DMS 273 (cell line): ENCODE data around the gene MEF2D.

Experiments
- DNase-seq: peaks from one replicate; lab custom pipeline; 2025; ENCODE audit not compliant: unreplicated experiment; lab: John Stamatoyannopoulos, UW

The MEF2D gene

DNA sequence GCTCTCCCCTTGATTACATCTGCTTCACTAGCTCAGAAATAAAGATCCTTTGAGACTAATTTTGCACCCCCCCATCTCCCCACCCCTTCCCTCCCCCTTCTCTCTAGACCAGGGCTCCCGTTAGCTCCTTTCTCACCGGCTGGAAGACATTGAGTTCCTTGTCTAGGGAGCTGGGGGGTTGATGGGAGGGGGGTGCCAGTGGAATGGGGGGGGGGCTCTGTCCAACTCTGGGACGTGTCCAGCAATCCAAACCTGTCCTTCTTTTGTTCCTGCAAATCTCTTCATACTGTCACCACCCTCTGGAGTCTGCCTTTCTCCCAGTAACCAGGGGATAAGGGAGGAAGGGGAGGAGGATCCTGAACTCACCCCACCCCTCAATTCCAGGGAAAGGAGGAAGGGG lies 69.7 kb downstream of the MEF2D start:
- DNase-seq: no peak

- DNase-seq: peak; percentile 46
Measured at GRCh38 chr1:156430303-156430702, 70.3 kb downstream of the MEF2D start.

DNA sequence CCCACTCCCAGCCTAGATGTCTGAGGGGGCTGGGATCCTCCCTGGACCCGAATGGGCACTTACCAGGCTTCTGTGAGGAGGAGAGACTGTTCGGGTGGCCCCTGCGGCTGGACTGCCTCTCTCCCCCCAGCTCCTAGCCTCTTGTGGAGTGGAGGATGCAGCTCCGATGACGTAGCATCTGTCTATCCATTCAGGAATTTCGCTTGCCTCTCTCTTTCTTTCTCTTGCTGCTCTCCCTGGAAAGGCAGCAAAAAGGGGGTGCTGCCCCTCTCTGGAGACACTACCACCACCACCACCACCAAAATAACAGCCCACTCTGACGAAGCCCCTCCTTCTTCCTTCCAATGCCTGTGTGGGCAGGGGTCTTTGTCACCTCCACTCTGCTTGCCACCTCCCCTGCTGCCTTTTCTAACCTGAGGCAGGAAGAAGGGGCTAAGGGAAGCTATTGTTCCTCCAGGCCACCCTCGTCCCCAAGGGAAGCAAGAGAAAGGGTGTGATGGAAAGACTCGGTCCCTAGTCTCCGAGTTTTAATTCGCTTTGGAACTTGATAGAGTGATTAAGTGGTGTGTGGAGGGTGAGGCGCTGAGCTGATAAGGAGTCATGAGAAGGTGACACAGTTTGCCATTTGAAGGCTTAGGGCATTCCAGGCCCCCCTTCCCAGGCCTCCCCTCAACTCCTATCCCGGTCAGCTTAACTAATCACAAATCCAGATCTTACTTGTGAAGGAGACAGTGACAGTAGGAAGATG lies 71.1 kb downstream of the MEF2D start:
- no peak for DNase-seq

DNA sequence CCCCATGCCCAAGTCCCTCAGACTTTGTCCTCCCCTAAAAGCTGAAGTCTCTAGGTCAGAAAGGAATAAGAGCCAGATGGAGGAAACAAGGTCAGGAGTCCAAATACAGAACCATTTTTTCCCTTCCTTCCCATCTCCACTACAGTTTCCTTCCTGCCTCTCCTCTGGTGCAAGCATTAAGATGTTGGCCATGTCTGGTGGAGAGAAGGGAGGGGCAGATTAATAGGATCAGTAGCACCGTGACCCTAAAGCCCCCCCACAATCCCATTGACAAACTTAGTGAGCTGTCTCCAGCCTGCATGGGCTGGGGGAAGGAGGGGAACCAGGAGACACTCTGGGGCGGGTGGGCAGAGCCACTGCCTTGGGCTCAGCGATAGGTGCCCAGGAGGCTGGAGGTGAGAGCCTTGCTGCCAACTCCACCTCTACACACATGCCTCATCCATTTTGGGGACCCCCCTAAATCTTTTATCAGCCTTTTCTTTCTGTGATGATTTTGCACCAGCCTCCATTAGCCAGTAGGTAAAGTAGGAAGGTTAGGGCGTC lies 71.8 kb downstream of the MEF2D start:
- no peak for DNase-seq

DNA sequence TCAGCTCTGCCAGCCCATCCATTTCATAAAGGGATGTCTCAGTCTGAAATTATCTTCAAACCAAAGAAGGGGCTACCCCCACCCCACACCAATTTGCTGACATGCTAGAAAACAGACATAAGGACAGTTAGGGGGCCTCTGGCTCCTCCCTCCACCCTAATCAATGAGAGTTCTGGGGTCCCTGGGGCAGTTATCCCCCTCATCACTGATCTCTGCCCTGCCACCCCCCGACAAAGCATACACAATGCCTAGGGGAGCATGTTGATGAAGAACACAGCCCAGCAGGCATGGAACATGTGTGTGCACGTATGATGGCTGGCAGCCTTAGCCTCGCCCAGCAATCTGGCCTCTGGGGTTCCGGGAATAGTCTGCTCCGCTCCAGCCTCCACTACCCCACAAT lies 72.6 kb downstream of the MEF2D start:
- DNase-seq: no peak

DNA sequence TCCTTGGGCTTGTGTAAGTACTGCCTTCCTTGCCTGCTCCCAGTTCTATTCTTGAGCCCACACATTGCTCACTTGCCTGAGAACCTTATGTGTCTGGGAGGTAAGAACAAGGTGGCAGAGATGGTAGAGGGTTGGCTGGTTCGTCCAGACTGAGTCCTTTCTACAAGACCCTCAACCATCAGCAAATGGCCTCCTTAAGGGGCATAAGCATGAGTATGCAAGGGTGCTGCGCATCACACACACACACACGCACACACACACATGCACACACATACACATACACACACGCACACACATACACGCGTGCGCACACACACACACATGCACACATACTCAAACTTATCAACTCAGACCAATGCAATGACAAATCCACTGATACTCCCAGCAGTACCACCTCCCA lies 74.6 kb downstream of the MEF2D start:
- no peak for DNase-seq

DNA sequence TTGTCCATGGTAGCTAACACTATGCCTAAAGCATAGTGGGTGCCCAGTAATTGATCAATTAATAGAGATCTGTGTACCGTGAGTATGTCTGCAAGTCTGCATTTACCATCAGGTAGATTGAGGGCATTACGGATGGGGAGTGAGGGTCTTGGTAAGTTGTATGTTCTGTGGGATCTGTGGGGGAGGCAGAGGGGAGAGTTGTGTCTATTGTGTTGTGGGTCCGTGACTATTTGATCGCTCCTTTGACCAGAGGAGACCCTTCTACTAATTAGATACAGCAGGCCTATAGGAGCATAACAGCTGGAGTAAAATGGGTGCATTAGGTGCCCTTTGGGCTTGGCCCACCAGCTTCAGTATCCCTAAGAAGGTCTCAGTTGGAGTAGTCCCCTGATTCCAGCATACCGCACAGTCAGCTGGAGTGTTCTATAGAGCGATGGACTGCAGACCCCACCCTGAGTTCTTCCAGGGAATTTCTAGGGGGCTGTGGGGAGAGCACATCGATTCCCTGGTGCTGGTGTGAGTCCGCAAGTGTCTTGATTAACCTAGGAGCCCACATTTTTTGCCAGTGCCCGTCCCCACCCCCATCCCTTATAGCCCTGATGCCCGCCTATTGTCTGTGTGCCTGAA lies 75.7 kb downstream of the MEF2D start:
- no peak for DNase-seq

DNA sequence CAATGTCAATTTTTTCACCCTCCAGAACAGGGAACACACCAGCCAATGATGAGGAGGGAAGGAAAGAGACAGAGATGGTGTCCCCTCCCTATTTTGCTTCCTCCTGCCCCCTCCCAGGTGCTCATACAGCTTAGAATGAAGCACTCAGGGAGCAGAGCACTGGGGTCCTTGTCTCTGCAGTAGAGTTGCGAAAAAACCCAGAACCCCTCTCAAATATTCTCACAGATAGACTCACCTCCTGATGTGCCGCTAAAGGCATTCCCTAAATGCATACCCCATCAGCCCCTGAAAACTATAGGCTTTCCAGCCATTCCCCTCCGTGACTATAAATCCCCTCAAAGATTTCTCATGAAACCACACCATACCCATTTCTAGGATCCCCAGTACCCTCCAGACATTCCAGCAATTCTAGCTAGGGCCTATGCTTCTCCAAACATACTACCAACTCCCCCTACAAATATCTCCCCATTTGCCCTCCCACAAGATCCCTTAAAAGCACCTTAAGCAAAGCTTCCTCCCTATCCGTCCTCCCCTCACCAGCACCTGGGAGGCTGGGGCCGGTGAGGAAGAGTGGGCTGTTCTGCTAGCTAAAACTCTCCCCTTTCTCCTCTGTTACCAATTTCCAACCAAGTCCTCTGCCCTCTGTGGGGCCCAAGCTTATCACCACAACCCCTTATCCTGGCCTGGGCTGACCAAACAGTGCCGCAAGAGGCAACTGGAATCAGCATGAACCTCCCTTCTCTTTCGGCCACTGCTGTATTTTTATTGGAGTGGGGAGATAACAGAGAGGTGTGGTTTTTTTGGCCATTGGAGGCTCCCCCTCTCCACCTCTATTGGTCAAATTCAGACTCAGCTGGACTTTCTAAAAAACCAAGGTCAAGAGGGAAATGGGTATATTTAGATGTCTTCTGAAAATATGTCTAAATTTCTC lies 76.9 kb downstream of the MEF2D start:
- no peak for DNase-seq

DNA sequence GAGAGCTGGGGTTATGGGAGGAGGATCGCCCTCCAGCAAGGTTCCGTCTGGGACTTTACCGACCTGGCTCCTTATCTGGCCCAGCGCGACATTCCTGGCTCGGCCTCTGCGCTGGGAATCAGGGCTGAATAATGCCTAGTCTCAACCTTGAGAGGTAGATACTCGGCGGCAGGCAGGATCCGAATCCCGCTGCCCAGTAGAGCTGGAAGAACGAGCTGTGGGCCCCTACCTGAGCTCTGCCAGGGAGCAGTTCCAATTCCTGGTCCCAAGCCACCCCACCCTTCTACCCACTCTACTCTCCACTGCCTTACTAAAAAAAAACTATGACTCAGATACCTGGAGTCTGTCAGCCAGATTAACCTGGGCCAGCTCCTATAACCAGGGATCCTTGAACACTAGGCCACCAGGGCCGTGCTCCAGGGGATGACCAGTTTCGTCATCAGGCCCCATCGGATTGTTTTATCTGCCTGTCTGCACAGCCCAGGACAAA lies 77.9 kb downstream of the MEF2D start:
- DNase-seq: no peak

GRCh38 chr1:156421939-156422601 lies 78.5 kb downstream of the MEF2D start:
- no peak for DNase-seq

DNA sequence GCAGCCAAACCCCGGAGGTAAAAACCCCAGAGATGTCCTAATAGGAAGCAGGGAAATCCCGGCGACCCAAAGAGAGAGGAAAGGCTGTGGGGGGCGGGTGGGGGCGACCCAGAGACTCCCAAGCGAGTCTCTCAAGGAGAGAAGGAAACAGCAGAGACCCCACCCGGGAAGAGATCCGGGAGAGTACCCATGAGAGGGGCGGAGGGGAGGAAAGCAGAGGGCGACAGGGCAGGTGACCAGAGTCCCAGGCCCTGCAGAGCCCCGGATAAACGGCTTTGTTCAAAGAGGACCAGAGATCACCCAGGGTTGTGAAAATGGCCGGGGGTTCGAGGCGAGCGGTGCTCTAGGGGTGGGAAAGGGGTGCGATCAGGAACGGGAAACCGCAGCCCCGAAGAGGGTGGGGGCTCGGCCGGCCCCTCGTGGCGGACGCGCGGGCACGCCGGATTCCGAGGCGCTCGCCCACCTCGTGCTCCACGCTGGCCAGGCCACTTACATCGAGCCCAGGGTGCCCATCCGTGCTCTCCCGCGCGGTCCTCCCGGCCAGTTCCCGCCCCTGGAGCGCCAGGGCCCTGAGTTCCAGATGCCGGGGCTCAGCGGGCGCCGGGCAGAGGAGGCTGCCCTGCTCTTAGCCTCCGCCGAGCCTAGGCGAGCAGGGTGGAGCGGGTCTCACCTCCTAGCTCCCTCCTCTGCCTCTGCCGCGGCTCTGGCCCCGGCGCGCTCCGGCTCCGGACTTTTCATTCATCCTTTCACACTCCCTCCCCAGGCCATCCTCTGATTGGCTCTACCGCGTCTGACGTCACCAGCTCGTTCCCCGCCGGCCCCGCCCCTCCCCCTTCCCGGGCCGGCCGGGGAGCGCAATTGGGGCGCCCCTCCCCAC lies 79.3 kb downstream of the MEF2D start:
- peak; percentile 97 for DNase-seq

DNA sequence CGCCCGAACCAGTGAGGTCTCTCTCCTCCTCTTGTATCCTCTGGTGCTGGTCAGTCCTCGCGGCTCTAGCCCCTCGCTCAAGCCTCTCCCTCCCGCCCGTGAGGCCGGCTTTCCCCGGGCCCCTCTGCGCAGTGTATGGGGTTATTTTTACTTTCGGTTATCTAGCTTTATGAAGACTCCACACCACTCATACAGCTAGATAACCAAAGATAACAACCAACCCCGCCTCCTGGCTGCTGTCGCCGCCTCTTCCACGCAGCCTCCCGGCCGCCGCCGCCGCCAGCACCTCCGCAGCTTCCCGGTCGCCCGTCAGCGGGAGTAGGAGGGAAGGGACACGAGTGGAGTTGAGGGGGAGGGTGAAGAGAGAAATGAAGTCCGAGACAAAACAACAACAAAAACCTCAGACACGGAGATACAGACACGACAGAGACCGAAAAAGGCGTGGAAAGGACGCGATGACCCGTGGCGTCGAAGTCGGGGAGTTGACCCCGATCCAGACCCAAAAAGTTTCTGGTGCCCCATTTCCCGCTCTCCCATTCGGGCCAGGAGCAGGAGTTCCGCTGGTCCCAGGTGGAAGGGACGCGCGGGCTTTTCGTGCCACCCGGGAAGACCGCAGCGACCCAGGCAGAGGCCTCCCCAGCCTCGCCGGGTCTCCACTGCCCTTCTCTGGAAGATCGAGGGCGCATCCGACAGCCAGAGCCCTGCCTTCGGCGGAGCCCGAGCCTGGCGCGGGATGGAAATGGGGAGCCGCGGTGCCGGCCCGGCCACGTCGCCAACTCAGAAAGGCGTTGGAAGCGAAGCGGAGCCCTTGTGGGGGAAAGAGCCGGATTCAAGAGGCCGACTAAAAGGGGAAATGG lies 80.1 kb downstream of the MEF2D start:
- peak; percentile 67 for DNase-seq

- peak; percentile 59 for DNase-seq
Measured at GRCh38 chr1:156419854-156420204, 80.7 kb downstream of the MEF2D start.

- no peak for DNase-seq
Measured at GRCh38 chr1:156418416-156419070, 82.0 kb downstream of the MEF2D start.

- peak; percentile 75 for DNase-seq
Measured at GRCh38 chr1:156417401-156418020, 83.1 kb downstream of the MEF2D start.

DNA sequence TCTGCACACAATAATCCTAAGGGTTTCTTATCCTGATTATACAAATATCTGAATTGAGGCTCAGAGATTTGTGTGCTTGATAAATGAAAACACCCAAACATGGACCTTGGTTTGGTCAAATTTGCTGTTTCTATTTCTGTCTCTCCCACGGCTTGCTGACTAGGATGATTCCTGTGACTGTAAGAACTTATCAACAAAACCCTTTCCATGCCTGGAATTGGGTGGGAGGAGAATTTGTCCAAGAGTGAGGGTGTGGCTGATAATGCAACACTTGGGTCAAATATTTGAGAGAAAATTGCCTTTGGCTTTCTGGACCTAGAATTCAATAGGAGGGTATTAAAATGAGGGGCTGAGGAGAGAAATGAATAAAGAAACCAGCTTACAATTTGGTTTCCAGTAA lies 83.6 kb downstream of the MEF2D start:
- DNase-seq: no peak

DNA sequence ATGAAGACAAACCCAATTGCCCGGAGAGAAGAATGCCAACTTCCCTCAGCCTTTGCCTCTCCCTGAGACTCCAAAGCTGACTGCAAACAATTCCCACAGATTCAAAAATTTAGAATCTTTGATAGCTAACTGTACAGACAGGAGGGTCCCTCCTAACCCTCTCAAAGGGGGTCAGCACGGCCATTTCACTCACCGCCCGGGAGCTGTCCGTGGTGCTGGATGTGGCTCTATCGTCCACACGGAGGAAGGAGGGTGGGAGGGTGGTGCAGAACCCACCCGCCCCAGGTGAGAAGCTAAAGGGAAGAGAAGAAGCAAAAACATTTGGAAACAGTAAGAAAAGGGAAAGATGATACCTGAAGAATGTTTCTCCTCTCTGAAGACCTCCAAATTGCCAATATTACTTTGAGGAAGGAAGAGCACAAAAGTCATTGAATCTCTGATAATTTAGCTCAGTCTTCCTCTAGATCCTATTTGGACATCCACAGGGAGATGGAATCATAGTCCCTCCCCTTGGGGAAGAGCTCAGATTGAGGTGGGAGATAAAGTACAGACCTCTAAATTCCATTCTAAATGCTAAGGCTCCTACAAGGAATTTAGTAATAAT lies 86.0 kb downstream of the MEF2D start:
- DNase-seq: no peak
